Sigmoid colon (tissue), 4 donors: ENCODE measurements around the gene DAB2.
A peak's percentile ranks its signal among the peaks of the same experiment; 100 is the strongest.

ENCODE experiments used
- POLR2AphosphoS5 ChIP-seq, 4 donors: sonication (generic); formaldehyde crosslinking; IDR thresholded peaks; one replicate each; pipeline ENCODE4 v1.6.1; 2017; ENCODE audit warnings: antibody characterized with exemption in 4 of 4
- TF ChIP-seq, protein P1 (sequence below), 4 experiments: fragments of 450-650 bp in 3 of 4; fragments of 200-600 bp in 1 of 4; IDR thresholded peaks; one replicate each; pipeline ENCODE4 v1.5.1; 2016 to 2019; ENCODE audit warnings: antibody characterized with exemption in 4 of 4, mild to moderate bottlenecking in 3 of 4, moderate library complexity in 2 of 4

DNA sequence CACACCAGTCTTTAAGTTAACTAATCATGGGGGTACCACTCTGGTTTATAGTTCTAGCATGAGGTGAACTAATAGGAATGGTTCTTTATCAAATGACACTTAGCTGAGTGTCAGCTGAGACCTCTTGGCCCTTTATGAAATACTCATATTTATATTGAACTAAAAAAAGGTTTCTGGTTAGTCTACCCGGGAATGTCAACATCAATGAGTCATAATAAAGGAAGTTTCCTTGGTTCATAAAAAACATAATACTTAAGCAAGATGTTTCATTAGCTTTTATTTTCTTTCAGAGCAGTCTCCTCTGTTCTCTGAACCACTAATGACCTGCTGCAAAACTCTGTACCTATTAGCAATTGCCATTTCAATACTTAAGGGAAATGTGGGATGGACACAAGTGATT, 13.7 kb downstream of the DAB2 start:
- TF ChIP-seq, protein P1, sequence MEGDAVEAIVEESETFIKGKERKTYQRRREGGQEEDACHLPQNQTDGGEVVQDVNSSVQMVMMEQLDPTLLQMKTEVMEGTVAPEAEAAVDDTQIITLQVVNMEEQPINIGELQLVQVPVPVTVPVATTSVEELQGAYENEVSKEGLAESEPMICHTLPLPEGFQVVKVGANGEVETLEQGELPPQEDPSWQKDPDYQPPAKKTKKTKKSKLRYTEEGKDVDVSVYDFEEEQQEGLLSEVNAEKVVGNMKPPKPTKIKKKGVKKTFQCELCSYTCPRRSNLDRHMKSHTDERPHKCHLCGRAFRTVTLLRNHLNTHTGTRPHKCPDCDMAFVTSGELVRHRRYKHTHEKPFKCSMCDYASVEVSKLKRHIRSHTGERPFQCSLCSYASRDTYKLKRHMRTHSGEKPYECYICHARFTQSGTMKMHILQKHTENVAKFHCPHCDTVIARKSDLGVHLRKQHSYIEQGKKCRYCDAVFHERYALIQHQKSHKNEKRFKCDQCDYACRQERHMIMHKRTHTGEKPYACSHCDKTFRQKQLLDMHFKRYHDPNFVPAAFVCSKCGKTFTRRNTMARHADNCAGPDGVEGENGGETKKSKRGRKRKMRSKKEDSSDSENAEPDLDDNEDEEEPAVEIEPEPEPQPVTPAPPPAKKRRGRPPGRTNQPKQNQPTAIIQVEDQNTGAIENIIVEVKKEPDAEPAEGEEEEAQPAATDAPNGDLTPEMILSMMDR (IDR thresholded peaks at IDR 0.05): no peak
- peak in 2 of 4 donors; percentile 36 to 77 for TF ChIP-seq POLR2AphosphoS5 (IDR thresholded peaks at IDR 0.05)
